ENCODE measurements around the gene MYLK2.

DNA sequence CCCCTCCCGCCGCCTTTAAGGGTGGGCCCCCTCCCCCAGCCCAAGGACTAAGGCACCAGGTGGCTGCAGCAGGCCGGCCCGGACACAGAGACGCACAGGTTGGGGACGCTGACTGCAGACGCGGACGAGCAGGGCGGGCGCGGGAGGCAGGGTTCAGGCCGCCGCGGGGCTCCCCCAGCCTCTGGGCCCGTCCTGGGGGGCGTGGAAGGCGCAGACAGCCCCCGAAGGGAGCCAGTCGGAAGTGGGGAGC, 41.9 kb downstream of the MYLK2 start:
- TF ChIP-seq CTCF (IDR thresholded peaks at IDR 0.05; ENCODE audit: low read depth, low read length, poor library complexity, severe bottlenecking): no peak
- peak; percentile 75; the same call in 1 of the 2 replicates for TF ChIP-seq EZH2phosphoT487 (IDR thresholded peaks at IDR 0.05; ENCODE audit: borderline replicate concordance, low read length)

Measured in DOHH2 (cell line).